ENCODE measurements around the gene RRAGC. TPM values are rescaled to one million over a fixed set of nuclear protein-coding genes. Genes with fewer than 3 reads are reported as not detected.
A peak's percentile ranks its signal among the peaks of the same experiment; 100 is the strongest.

RRAGC gene
- total and polyA plus RNA-seq, 2 of the 13 experiments (the other 11 are each of a cell fraction or from before 2014, with no cell fraction given), result 7.6 to 8.0 TPM

- intact Hi-C loops (cut with micrococcal nuclease; ENCODE audit: unreplicated experiment), result no loop called here
- no peak for DNase-seq (ENCODE audit: low spot score)
- peaks cover 5 to 63% of the 10 kb centered on the region in 2 experiments; a peak in 4 of 5 replicates for H3K27me3 ChIP-seq (ENCODE audit: control insufficient read depth in 1 of 2, insufficient read depth in 2 of 2, low read length in 2 of 2)
Measured at GRCh38 chr1:38820860-38821259, 38.7 kb downstream of the RRAGC start.

GRCh38 chr1:38819516-38819915, 40.1 kb downstream of the RRAGC start:
- no peak for TF ChIP-seq HMGA1 (CRISPR knock-in tag; conservative IDR thresholded peaks at IDR 0.05)
- no peak for TF ChIP-seq ZNF616 (CRISPR knock-in tag; IDR thresholded peaks at IDR 0.05; ENCODE audit: low read depth)
- TF ChIP-seq NFYC (CRISPR knock-in tag; IDR thresholded peaks at IDR 0.05), result no peak
- TF ChIP-seq STAG1 (CRISPR knock-in tag; IDR thresholded peaks at IDR 0.05), result no peak
- no peak for TF ChIP-seq PCBP1 (IDR thresholded peaks at IDR 0.05; ENCODE audit: borderline replicate concordance, low read depth, low read length)
- no peak for TF ChIP-seq JUNB (CRISPR knock-in tag; IDR thresholded peaks at IDR 0.05; ENCODE audit: borderline replicate concordance)
- no peak for TF ChIP-seq PCBP2 (optimal IDR thresholded peaks at IDR 0.05; ENCODE audit: low read depth, low read length, poor library complexity, severe bottlenecking)
- TF ChIP-seq RELA (CRISPR knock-in tag; IDR thresholded peaks at IDR 0.05), result no peak
- TF ChIP-seq ZNF512 (CRISPR knock-in tag; IDR thresholded peaks at IDR 0.05), result no peak
- TF ChIP-seq TOPORS (CRISPR knock-in tag; IDR thresholded peaks at IDR 0.05), result no peak
- TF ChIP-seq SIN3B (IDR thresholded peaks at IDR 0.05; ENCODE audit: low read length), result no peak
- H3K36me3 ChIP-seq (replicated peaks in 1 of 2; ENCODE audit: control insufficient read depth in 1 of 2, insufficient read depth in 2 of 2, low read length in 2 of 2), result no peaks in the 10 kb centered on the region
- H3K9ac ChIP-seq (ENCODE audit: insufficient read depth, low read depth, low read length), result no peak overlapping the region
- peaks cover 24% of the 10 kb centered on the region for H3K4me1 ChIP-seq (ENCODE audit: insufficient read depth, low read length)
- H3K27ac ChIP-seq (ENCODE audit: extremely low read length, insufficient read depth, low read length), result no peak overlapping the region
- H3K4me3 ChIP-seq (replicated peaks in 1 of 3; ENCODE audit: insufficient read depth in 1 of 3, low read depth in 2 of 3, low read length in 3 of 3), result no peak overlapping the region
- FAIRE-seq (no peak), DNase-seq (ENCODE audit: low spot score) (no peak), ATAC-seq (no peak)
- H2AFZ ChIP-seq (ENCODE audit: low read length), result no peak overlapping the region
- in situ Hi-C loops (cut with HindIII; ENCODE audit: extremely low pct_ligation_motif_present, low pct_unique_long_range_greater_than_20kb), result loop anchor here (5.0 kb wide), 2 partner anchors 212 to 777 kb away; no protein-coding TSS in a partner anchor
- CTCF ChIA-PET (ENCODE audit: low intra/inter-chr PET ratio, low total read pairs), result no interaction called here
- intact Hi-C loops (cut with micrococcal nuclease; ENCODE audit: unreplicated experiment), result loop anchor here (10.0 kb wide), 1 partner anchor 575 kb away; no protein-coding TSS in a partner anchor
- no peaks in the 10 kb centered on the region for H3K9me3 ChIP-seq (ENCODE audit: low read length)
- peak overlapping the region; percentile 49 for H3K4me2 ChIP-seq (ENCODE audit: low read depth, low read length)
- peaks cover 2 to 60% of the 10 kb centered on the region in 2 experiments for H3K27me3 ChIP-seq (ENCODE audit: control insufficient read depth in 1 of 2, insufficient read depth in 2 of 2, low read length in 2 of 2)
- BruUV-seq (replicated peaks), result no TSS peak
- POLR2A ChIA-PET, result no interaction called here
- no peaks in the 10 kb centered on the region for H3K79me2 ChIP-seq (ENCODE audit: insufficient read depth, low read length)
- 6% methylated on average over 2 of the region's 2 CpGs for WGBS (ENCODE audit: low lambda C conversion rate)
- H4K20me1 ChIP-seq (ENCODE audit: insufficient read depth, low read length), result no peaks in the 10 kb centered on the region

More at GRCh38 chr1:38820860-38821259, 38.7 kb downstream of the RRAGC start:
- Histone ChIP-seq H3K4me1 (ENCODE audit: insufficient read depth, low read length) (peaks cover 24% of the 10 kb centered on the region), H3K9ac (ENCODE audit: insufficient read depth, low read depth, low read length) (no peak overlapping the region), H3K79me2 (ENCODE audit: insufficient read depth, low read length) (no peaks in the 10 kb centered on the region), H3K27ac (ENCODE audit: extremely low read length, insufficient read depth, low read length) (no peak overlapping the region), H3K4me3 (replicated peaks in 1 of 3; ENCODE audit: insufficient read depth in 1 of 3, low read depth in 2 of 3, low read length in 3 of 3) (no peak overlapping the region), H4K20me1 (ENCODE audit: insufficient read depth, low read length) (no peaks in the 10 kb centered on the region), H3K36me3 (replicated peaks in 1 of 2; ENCODE audit: control insufficient read depth in 1 of 2, insufficient read depth in 2 of 2, low read length in 2 of 2) (no peaks in the 10 kb centered on the region), H3K9me3 (ENCODE audit: low read length) (no peaks in the 10 kb centered on the region), H2AFZ (ENCODE audit: low read length) (no peak overlapping the region), H3K4me2 (ENCODE audit: low read depth, low read length) (no peak overlapping the region)
- WGBS (ENCODE audit: low lambda C conversion rate), result 0% methylated on average over 1 of the region's 1 CpG
- TF ChIP-seq CREB1 (IDR thresholded peaks at IDR 0.05), result 0 out of 2 replicates have a peak, but pooled peaks have one; percentile 4
- TF ChIP-seq CREB1 (CRISPR knock-in tag; IDR thresholded peaks at IDR 0.05), result no peak
- no peak for TF ChIP-seq SRSF4 (IDR thresholded peaks at IDR 0.05; ENCODE audit: low read depth, low read length, poor library complexity, severe bottlenecking)
- no peak for FAIRE-seq
- in situ Hi-C loops (cut with HindIII; ENCODE audit: extremely low pct_ligation_motif_present, low pct_unique_long_range_greater_than_20kb), result no loop called here
- no TSS peak for BruUV-seq (replicated peaks)
- no peak for ATAC-seq
- POLR2A ChIA-PET, result no interaction called here
- CTCF ChIA-PET (ENCODE audit: low intra/inter-chr PET ratio, low total read pairs), result no interaction called here
